Measurements from ENCODE around the gene KLHL30.
"Not testable (repeated sequence)": the region's sequence is repeated elsewhere in the genome, so short reads cannot be mapped to it uniquely, and the experiment has no call there.

Gene KLHL30

GRCh38 chr2:238165288-238165921, 26.9 kb downstream of the KLHL30 start:
- no peak for DNase-seq

DNA sequence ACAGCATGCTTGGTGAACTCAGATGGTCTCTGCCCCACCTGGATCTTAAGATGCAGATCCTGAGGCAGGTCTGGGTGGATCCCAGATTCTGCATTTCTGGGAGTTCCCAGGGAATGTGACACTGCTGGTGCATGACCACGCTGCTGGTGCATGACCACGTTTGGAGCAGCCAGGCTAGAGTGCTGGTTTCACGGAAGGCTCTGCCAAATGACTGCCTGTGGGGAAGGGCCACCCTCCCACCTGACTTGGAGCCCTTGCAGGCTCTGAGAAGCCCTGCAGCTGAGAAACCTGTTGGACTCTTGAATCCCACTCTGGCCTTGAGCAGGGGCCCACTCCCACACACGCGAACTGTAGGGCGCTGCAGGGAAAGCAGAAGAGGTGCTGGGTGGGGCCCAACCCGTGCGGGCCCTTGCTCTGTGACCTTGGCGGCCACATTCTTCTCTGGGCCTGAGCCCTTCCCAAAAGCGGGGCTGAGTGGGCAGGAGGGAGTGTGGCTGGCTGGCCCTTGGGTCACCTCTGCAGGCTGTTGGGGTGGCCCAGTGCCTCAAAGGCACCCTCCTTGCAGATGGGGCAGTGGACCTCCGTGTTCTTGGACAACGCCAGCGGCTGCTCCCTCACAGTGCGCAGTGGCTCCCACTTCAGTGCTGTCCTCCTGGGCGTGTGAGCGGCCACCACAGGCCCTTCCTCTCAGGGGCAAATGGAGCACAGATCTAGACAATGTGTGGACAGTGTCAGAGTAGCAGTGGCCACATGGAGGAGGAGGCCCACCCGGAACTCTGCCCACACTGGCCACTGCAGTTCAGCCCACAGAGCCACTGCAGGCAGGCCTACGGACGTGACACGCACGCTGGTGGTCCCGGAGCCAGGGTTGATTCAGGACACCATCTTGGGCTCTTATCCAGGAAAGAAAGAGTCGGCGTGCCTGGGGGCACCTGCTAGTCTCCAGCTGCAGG, 28.2 kb downstream of the KLHL30 start:
- no peak for DNase-seq

DNA sequence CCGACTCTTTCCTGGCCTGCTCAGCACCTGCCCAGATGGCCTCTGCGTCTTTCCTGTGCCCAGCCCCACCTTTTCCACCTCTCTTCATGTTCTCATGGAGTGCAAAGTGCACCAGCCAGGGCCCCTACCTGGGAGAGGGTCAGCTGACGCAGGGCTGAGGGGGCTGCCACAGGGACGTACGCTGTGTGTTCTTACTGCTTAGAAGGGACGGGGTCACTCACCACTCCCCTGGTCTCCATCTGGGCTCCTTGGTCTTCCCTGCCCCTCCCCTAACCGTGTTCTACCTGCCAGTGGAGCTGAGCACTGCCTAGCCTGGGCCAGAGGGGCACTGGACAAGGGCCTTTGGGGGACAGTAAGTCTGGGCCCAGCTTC, 28.9 kb downstream of the KLHL30 start:
- no peak for DNase-seq

DNA sequence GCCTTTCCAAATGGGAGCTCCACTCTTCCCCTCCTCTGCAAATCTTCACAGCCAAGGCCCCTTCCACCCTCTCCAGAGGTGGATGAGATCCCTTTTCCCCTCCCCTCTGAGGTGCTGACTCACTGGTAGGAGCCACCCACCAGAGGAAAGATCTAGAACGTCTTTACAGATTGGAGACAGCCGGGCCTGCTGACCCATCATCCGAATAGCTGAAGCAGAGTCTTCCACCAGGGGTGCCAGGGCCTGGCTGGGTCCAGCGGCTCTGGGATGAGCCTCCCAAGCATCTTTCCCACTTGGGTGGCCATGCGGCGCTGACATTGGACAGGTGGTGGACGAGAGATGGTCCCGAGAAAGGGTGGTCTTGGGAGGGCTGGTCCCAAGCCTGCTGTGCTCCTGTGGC, 29.3 kb downstream of the KLHL30 start:
- no peak for DNase-seq

DNA sequence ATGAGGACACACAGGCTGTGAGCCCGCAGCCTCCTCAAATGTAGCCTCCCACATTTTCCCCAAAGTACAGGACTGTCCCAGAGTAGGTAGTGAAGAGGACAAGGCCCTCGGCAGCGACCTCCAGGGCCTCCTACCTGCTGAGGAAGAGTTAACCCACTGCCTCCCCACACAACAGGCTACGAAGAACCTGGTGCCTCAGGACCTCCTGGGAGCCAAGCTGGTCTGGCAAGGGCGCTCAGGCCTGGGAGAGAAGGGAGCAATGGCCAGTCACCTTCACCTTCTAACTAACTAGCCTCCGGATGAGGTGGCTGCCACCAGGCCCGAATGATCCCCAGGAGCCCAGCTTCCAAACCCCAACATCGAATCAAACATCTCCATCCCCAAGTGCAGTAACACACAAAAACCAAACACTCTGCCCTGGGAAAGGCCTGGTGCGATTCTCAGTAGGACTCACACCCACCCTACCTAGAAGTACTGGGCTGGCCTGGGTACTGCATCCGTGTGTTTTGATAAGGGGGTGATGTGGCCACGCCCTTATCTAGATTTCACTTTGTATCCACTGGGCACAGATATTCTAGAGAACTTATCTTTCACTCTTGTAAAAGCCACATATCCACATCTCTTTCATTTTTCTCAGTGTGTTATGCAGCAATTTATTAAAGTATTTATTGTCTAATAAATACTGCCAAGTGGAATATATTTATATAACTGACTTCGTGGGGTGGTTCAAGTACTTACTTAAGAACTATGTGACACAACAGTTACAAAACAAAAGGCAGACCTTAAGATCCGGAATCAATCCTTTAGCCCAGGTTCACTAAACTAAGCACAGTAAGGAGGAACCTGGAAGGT, 30.0 kb downstream of the KLHL30 start:
- DNase-seq: no peak

- no peak for DNase-seq
Observed at GRCh38 chr2:238169048-238169707, 30.7 kb downstream of the KLHL30 start.

DNA sequence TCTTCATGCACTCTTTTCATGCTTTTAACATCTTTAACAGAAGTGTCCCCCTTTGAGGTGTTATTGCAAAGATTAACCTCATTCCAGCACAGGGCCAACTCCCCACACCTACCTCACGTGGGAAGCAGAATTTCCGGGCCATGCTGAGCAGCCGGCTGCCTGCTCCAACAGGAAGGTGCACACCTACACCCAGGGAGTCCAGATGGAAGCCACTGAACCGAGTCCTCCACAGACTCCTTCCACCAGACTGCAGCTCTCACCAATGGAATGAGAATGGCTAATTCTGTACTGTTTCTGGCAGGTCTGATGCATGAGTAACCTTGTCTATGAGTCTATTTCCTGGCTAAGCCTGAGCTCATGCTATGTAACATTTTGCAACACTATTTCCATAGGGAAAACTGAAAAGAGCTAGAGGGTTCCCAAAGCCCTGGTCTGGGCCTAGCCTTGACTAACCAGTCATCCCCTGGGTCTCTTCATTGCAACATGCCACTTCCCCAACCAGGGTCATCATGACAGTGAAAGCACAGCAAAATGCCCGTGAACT, 31.3 kb downstream of the KLHL30 start:
- no peak for DNase-seq

DNA sequence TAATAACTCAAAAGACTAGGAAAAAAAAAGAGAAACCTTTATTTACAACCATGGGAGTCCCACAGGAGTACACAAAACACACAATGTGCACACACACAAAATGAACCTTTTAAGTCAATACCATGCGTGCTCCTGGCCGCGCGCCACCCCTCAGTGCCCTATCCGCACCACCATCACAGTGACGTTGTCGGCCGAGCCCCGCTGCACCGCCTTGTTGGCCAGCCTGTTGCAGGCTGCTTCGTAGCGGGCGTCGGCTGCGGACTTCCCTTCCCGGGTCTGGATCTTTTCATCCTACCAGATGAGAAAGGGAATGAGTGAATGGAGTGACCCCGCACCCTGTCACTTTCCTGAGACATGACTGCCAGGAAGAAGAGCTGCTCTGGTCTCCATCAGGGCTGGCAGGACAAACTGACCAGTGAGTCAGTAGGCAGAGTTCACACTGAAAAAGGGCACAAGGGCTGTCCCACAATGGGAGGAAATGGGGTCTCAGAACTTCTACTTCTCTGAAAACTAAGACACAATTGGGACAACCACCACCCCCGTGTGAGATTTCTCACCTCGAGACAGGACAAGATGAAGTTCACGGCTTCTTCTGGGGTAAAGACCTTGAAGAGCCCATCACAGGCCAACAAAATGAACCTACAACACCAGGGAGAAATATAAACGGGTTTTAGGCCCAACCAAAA, 32.1 kb downstream of the KLHL30 start:
- DNase-seq: no peak

- not testable (repeated sequence) for DNase-seq
Observed at GRCh38 chr2:238171072-238171431, 32.6 kb downstream of the KLHL30 start.

DNA sequence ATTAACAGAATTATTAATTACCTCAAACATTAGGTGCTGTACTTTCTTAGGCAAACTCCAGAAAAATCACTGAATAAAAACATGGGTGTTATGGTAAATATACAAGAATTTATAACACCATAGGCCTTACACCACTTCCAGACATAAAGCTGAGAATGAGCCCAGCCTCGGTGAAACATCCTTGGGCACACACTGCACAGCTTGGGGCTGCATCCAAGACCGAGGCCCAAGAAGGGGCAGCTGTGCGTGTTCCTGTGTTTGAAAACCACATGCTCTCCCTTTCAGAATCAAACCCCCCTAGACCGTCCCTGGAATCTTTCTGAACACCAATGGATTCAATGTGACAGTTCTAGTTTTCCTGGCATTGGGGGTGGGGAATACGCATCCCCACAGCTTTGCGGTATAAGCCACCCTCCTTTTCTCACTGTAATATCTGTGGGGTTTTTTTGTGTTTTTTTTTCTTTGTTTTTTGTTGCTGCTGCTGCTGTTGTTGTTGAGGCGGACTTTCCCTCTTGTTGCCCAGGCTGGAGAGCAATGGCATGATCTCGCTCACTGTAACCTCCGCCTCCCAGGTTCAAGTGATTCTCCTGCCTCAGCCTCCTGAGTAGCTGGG, 33.2 kb downstream of the KLHL30 start:
- DNase-seq: no peak

DNA sequence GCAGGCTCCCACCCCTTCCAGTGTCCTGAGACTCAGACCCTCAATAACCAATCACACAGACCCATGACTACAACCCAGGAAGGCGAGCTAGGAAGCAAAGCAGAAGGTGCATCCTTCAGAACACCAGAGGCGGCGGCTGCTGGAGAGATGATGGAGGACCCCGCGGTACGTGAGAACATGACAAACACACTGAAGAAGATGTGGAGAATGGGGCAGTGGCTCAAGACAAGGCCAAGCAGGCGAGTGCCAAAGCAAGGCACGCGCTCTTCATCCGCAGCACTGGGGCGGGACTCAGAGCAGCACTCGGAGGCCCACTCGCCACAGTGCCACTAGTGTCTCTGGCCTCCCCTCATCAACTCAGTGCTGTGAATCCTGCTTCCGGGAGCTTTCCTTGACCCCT, 34.0 kb downstream of the KLHL30 start:
- DNase-seq: no peak

- DNase-seq: no peak
Observed at GRCh38 chr2:238173692-238174091, 35.2 kb downstream of the KLHL30 start.

DNA sequence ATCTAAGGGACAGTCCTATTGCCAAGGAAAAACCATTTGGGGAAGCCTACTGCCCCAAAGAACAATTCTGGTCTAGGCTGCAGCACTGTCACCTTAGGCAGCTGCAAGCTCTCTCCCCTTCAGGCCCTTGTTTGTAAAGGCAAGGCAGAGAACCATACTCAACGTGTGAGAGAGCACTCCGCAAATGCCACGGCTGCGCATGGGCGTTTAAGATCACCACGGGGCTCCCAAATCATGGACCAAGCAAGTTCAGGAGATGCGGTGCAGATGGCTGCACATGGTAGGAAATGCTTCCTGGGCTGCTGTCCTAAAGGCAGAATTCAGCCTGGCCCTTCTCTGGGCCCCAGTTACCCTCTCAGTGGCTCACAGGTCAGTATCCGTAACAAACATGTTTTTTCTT, 35.8 kb downstream of the KLHL30 start:
- DNase-seq: no peak

DNA sequence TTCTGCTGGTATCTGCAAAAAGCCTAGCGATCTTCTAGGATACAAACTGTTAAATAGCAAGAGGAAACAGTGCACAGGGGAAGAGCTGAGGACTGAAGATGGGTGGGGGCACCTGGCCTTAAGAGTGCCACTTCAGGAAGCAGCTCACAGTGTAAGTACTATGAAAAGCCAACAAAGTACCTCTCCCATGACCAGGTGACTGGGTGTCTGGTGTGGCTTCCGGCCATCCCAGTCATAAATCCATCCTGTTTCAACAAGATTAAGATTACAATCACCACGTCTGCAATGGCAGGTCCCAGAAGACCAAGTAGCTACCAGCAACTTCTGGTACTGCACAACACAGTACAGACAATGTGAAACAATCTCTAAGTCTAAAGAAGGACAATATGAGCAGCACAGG, 36.2 kb downstream of the KLHL30 start:
- peak; percentile 84 for DNase-seq

GRCh38 chr2:238176613-238177012, 38.1 kb downstream of the KLHL30 start:
- DNase-seq: no peak

DNA sequence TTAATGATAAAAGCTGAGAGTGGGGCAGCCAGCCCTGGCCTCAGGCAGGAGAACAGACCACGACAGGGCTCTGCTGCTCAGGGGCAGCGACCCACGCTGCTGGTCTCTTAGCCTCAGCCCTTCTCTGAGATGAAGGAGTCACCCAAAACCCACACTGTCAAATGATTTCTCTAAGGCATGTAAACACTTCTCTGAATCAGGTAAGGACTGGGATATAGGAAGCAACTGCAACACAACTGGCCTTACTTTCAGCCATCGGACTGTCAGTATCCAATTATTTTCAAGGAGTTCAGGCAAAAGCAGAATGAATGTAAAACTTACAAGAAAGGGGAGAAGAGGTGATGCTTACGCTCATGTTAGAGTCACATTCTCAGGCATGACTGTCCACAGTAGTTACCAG, 42.1 kb downstream of the KLHL30 start:
- no peak for DNase-seq

GRCh38 chr2:238182362-238182761, 43.9 kb downstream of the KLHL30 start:
- no peak for DNase-seq

- no peak for DNase-seq
Observed at GRCh38 chr2:238183821-238184220, 45.4 kb downstream of the KLHL30 start.

- no peak for DNase-seq
Observed at GRCh38 chr2:238187618-238188548, 49.4 kb downstream of the KLHL30 start.

DNA sequence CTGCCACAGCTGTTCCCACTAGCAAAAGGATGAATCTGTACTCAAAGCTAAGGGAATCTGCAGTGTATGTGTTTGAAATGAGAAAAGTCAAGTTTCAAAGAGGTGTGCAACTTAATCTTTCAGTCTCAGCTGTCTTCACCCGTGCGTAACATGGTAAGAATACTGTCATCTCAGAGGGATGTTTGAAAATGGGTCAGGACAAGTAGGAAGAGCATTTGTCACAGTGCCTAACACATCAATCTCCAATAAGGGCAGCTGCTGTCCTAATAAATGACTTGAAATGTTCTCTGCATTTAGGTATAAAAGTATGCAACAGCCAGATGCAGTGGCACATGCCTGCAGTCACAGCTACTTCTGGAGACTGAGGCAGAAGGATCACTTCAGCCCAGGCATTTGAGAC, 52.0 kb downstream of the KLHL30 start:
- no peak for DNase-seq

Data from DMS79 (cell line).